GM21529 (cell line): ENCODE measurements around the gene SSH2.

Experiments
- ATAC-seq: cut with Tn5 transposase; IDR thresholded peaks from one replicate; pipeline ENCODE4 v1.9.1; 2021; ENCODE audit not compliant: unreplicated experiment

The SSH2 gene

GRCh38 chr17:29713626-29714025 lies 216.4 kb downstream of the SSH2 start:
- ATAC-seq = peak; percentile 59

- ATAC-seq = no peak
These were observed 218.2 kb downstream of the SSH2 start for GRCh38 chr17:29711588-29712385.

DNA sequence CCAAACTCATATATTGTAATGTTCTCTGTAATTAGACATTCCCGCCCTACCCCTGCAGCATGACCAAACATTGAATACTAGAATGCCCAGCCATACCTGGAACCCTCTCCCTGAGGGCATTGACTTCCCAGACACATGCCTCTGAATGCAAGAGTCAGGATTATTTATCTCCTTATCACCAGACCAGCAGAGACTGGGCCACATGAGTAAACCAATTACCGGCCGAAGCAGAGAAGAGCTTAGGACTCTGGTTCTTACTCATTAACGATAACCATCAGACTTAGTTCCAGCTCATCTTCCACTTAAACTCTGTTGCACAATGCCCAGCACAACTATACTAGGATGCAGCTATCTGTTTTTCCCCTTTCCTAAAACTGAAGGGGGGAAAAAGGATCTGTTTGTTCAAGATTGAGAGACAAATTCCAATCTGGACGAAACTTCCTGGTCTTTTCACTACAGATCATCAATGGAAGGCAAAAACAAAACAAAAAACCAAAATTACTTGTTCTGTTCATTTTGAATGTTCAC lies 219.1 kb downstream of the SSH2 start:
- no peak for ATAC-seq

DNA sequence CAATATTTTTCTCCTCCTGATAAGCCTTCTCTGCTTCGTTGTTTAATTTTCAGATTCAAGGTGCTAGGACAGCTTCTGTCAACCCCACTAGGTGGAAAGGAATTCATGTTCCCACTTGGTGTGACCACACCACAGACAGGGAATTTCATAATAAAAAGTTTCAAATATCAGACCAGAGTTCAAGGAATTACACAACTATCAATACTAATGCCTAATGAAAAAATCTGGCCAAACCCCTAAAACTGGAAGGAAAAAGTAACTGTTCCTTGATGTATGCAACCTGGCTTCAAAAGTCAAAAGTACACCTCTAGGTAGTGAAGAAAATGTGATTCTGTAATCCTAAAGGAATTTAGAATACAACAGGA lies 219.5 kb downstream of the SSH2 start:
- ATAC-seq = no peak

DNA sequence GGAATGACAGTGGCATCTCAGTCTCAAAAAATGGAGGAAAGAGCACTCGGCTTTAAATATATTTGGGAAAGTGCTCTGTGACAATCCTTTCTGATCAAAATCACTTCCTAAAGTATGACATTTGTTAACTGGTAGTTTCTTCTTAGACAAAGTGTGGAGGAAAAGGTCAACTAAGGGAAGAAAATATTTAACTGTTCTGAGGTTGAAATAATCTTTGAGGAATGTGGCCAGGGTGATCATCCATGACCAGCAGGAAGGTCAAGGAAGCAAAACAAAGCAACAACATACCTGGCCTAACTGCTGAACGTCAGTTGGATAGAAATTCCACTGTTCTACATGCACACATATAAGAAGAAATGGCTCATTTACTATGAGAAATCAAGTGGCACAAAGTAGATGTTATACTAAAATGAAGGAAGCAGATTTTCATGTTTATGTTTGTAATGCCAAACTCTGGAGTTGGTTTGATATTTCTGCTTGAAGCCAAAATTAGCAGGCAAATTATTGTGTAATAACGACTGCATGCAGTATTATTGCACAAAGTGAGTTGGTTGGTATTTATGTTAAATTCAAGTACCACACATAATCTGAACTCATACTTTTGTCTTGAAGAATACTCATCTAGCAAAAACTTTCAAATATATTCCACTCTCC lies 220.0 kb downstream of the SSH2 start:
- no peak for ATAC-seq

- ATAC-seq = peak; percentile 17
These were observed 222.8 kb downstream of the SSH2 start for GRCh38 chr17:29707212-29707571.

GRCh38 chr17:29706045-29706431 lies 224.0 kb downstream of the SSH2 start:
- ATAC-seq = no peak

GRCh38 chr17:29705386-29705785 lies 224.6 kb downstream of the SSH2 start:
- ATAC-seq = no peak

DNA sequence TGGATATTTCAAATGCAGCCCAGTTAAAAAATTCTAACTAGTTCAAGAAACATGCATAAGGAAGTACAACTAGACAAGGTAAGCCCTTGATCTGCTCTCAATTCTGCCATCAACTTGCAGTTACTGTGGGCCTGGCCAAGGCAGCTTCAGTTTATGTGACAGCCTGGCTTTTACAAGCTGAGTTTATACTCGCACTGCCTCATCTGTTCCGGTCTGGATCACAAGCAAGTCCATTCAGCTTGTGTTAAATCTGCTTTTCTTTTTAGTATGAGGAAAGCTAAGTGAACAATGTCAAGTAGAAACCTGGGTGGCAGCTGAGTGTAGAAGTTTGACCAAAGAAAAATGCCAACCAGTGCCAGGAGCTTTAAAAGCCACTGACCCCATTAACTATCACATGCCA lies 230.7 kb downstream of the SSH2 start:
- ATAC-seq = no peak

GRCh38 chr17:29698837-29699236 lies 231.2 kb downstream of the SSH2 start:
- no peak for ATAC-seq

- ATAC-seq = no peak
These were observed 231.8 kb downstream of the SSH2 start for GRCh38 chr17:29698019-29698777.

GRCh38 chr17:29697371-29697770 lies 232.7 kb downstream of the SSH2 start:
- ATAC-seq = no peak

DNA sequence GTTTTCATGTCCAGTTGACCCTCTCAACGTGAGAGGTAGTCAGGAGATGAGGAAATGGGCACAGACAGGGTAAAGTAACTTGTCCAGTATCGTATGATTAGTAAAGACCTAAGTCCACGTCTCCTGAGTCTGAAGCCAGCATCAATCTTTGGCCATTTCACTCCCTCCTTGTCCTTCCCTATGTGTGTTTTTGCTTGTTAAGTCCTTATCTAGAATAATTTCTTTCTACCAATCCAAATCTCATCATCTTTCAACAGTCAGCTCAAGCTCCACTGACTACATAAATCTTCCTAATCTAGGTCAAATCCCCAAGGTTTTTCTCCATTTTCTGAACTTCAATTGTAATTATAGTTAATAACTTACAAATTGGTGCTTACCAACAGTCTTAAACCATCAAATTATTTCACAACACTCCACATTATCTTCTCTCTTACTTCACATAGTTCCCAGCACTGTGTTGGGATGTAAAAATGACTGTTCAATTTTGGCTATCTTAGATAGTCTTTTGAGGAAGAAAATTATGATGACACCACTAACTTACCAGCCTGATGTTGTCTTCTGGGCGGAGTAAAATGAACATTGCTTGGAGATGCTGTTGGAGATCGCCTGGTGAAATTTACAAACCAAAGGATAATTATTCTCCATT lies 235.0 kb downstream of the SSH2 start:
- ATAC-seq = no peak

DNA sequence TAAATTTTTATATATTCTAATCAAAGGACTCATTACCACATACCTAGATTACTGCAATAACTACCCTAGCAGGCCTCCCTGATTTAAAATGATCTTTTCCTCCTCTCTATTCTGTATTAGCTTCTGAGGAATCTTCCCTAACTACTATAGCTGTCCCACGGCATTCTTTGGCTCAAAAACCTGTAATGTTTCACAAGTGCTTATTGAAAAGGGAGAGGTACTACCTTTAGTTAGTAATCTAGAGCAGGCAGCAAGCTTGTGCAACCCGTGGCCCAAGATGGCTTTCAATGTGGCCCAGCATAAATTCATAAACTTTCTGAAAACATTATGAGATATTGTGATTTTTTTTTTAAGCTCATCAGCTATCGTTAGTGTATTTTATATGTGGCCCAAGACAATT lies 236.3 kb downstream of the SSH2 start:
- no peak for ATAC-seq

DNA sequence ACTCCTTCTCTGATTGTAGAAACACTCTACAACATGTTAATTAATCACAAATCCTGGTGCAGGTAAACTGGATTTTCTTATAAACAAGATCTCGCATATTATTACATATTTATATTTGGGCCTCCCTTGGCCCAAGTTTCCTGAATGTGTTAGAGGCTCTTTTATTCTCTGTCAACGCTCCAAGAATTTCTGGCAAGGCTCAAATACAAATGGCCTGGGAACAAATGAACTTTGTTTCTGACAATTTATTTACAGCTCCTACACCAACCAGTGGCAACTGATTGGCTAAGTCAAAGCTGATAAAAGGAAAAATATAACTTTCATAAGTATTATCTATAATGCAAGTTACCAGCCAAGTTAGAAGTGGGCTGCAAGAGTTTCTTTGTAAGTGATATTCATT lies 242.4 kb downstream of the SSH2 start:
- no peak for ATAC-seq

- no peak for ATAC-seq
These were observed 242.9 kb downstream of the SSH2 start for GRCh38 chr17:29686993-29687590.

GRCh38 chr17:29683481-29683880 lies 246.5 kb downstream of the SSH2 start:
- no peak for ATAC-seq

GRCh38 chr17:29682987-29683386 lies 247.0 kb downstream of the SSH2 start:
- no peak for ATAC-seq

- ATAC-seq = no peak
These were observed 248.0 kb downstream of the SSH2 start for GRCh38 chr17:29682054-29682453.

GRCh38 chr17:29677824-29678223 lies 252.2 kb downstream of the SSH2 start:
- no peak for ATAC-seq

DNA sequence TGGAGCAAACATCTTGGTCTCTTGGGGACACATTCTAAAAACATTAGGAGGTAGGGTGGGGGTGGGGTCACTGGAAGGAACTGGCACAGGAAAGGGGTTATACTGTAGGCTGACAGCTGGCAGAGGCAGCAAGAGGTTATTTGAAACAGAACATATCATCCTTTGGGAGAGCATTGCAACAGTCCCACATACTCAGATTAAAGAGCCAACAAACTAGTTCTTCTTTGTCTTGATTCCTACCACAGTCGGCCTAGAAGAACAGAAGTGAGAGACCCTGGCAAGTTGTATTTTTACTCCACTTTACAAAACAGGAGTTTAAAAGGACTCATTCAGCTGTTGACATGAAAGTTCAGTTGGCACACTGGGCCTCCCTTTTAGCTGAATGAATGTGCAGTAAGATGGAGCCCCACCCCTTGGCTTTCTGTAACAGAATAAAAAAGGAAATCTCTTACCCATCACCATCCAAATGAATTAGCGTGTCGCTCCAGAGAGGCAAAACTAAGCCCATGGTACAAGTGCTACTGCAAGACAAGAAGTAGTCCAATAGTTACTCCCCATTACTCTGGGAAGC lies 252.7 kb downstream of the SSH2 start:
- no peak for ATAC-seq
